ENCODE measurements around the gene ZCCHC4.

- TF ChIP-seq, protein P1, sequence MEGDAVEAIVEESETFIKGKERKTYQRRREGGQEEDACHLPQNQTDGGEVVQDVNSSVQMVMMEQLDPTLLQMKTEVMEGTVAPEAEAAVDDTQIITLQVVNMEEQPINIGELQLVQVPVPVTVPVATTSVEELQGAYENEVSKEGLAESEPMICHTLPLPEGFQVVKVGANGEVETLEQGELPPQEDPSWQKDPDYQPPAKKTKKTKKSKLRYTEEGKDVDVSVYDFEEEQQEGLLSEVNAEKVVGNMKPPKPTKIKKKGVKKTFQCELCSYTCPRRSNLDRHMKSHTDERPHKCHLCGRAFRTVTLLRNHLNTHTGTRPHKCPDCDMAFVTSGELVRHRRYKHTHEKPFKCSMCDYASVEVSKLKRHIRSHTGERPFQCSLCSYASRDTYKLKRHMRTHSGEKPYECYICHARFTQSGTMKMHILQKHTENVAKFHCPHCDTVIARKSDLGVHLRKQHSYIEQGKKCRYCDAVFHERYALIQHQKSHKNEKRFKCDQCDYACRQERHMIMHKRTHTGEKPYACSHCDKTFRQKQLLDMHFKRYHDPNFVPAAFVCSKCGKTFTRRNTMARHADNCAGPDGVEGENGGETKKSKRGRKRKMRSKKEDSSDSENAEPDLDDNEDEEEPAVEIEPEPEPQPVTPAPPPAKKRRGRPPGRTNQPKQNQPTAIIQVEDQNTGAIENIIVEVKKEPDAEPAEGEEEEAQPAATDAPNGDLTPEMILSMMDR (IDR thresholded peaks at IDR 0.05; ENCODE audit: low read depth, low read length) = no peak
- TF ChIP-seq POLR2A (IDR thresholded peaks at IDR 0.05; ENCODE audit: extremely low read depth, insufficient read length) (no peak), MAX (IDR thresholded peaks at IDR 0.05; ENCODE audit: low read depth, low read length) (no peak), MYC (IDR thresholded peaks at IDR 0.05; ENCODE audit: low read depth, low read length) (no peak)
These were observed 84.7 kb downstream of the ZCCHC4 start for GRCh38 chr4:25397305-25397704.

Measured in NB4 (cell line).